Adrenal gland (tissue), 5 donors: ENCODE measurements around the gene HMCES.

ENCODE experiments used
- CTCF ChIP-seq, 6 experiments: fragments of 450-650 bp in 4 of 6; fragments of 200-600 bp in 2 of 6; sonication (generic) in 1 of 6; IDR thresholded peaks; 1 replicate in 5 of 6; 2 replicates in 1 of 6; pipeline versions ENCODE4 v1.5.1 to v1.8.0; 2016 to 2021; ENCODE audit warnings: antibody characterized with exemption in 6 of 6, mild to moderate bottlenecking in 2 of 6, moderate library complexity in 1 of 6
- POLR2A ChIP-seq, 2 donors: fragments of 450-650 bp; IDR thresholded peaks; one replicate each; pipeline ENCODE4 v1.6.1; 2017; ENCODE audit warnings: antibody characterized with exemption in 2 of 2, mild to moderate bottlenecking in 2 of 2, moderate library complexity in 1 of 2
- donor health status: DM: no; HTN: no; CAD: no.

- TF ChIP-seq POLR2A (IDR thresholded peaks at IDR 0.05): no peak
- TF ChIP-seq CTCF (IDR thresholded peaks at IDR 0.05): no peak
These were observed 71.1 kb downstream of the HMCES start for GRCh38 chr3:129349791-129350190.
